ENCODE data around the gene PCSK7.

- no peak for TF ChIP-seq CTCF (conservative IDR thresholded peaks at IDR 0.05)
- no peak for TF ChIP-seq ZFX (IDR thresholded peaks at IDR 0.05)
Measured at GRCh38 chr11:117232911-117233409, 1.1 kb upstream of the PCSK7 start.
